ENCODE data around the gene PTX4.

DNA sequence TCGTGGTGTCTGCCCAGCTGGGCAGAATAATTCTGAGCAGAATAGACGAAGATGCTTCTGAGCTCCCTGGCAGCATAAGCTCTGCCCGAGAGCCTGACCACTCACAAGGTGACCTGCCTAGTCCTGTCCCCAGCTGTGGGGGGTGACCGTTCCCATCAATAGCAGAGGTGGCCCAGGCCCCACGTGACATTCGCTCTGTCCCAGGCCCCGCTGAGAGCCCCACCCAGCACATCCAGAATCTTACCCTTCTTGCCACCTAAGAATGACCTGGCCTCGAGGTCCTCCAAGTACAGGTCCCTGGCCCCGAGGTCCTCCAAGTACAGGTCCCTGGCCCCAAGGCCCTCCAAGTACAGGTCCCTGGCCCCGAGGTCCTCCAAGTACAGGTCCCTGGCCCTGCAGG, 44.0 kb upstream of the PTX4 start:
- TF ChIP-seq, protein P1, sequence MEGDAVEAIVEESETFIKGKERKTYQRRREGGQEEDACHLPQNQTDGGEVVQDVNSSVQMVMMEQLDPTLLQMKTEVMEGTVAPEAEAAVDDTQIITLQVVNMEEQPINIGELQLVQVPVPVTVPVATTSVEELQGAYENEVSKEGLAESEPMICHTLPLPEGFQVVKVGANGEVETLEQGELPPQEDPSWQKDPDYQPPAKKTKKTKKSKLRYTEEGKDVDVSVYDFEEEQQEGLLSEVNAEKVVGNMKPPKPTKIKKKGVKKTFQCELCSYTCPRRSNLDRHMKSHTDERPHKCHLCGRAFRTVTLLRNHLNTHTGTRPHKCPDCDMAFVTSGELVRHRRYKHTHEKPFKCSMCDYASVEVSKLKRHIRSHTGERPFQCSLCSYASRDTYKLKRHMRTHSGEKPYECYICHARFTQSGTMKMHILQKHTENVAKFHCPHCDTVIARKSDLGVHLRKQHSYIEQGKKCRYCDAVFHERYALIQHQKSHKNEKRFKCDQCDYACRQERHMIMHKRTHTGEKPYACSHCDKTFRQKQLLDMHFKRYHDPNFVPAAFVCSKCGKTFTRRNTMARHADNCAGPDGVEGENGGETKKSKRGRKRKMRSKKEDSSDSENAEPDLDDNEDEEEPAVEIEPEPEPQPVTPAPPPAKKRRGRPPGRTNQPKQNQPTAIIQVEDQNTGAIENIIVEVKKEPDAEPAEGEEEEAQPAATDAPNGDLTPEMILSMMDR (conservative IDR thresholded peaks at IDR 0.05; ENCODE audit: low read length) = no peak
- no peak for TF ChIP-seq EZH2phosphoT487 (IDR thresholded peaks at IDR 0.05; ENCODE audit: borderline replicate concordance)
